Neural cell (in vitro differentiated cells): ENCODE results near the gene CFAP161. TPM values are rescaled to one million over a fixed set of nuclear protein-coding genes. Genes with fewer than 3 reads are reported as not detected.

ENCODE experiments used
- H2AFZ ChIP-seq: fragments of 200-600, 300-800 bp; sonication (generic), shearing (Covaris generic); 2 replicates; pipeline ENCODE4 v1.6.0; 2014; ENCODE audit warnings: low read depth, mild to moderate bottlenecking, antibody characterized with exemption, low read length, moderate library complexity
- H3F3A ChIP-seq: fragments of 200-600 bp; shearing (Covaris generic); 2 replicates; pipeline ENCODE4 v1.6.1; 2016; ENCODE audit warnings: mild to moderate bottlenecking, moderate library complexity, mixed read lengths, antibody characterized with exemption, low read length; ENCODE audit not compliant: insufficient read depth, poor library complexity, severe bottlenecking
- H3K27ac ChIP-seq: fragments of 200-600, 300-800 bp; sonication (generic), shearing (Covaris generic); 2 replicates; pipeline ENCODE4 v1.5.1; 2014; ENCODE audit warnings: mild to moderate bottlenecking, low read length, moderate library complexity
- H3K27me3 ChIP-seq: fragments of 300-800, 200-600 bp; sonication (generic), shearing (Covaris generic); 2 replicates; pipeline ENCODE4 v1.6.0; 2014; ENCODE audit warnings: mild to moderate bottlenecking, low read depth, low read length, moderate library complexity; ENCODE audit not compliant: insufficient read depth
- H3K36me3 ChIP-seq: fragments of 300-800, 200-600 bp; sonication (generic), shearing (Covaris generic); 2 replicates; pipeline ENCODE4 v1.5.1; 2014; ENCODE audit warnings: mild to moderate bottlenecking, antibody characterized with exemption, low read length, moderate library complexity; ENCODE audit not compliant: insufficient read depth
- H3K4me2 ChIP-seq: fragments of 300-800, 200-600 bp; sonication (generic), shearing (Covaris generic); 2 replicates; pipeline ENCODE4 v1.6.0; 2014; ENCODE audit warnings: mild to moderate bottlenecking, low read length
- H3K4me3 ChIP-seq: fragments of 300-800, 200-600 bp; sonication (generic), shearing (Covaris generic); 2 replicates; pipeline ENCODE4 v1.5.1; 2014; ENCODE audit warnings: mild to moderate bottlenecking, low read length, moderate library complexity
- H3K79me2 ChIP-seq: fragments of 200-600 bp; shearing (Covaris generic); replicated peaks from 2 replicates; pipeline ENCODE4 v1.6.0; 2014; ENCODE audit warnings: mild to moderate bottlenecking, low read length, moderate library complexity; ENCODE audit not compliant: insufficient read depth
- H3K9ac ChIP-seq: fragments of 300-800, 200-600 bp; sonication (generic), shearing (Covaris generic); 2 replicates; pipeline ENCODE4 v1.6.1; 2016; ENCODE audit warnings: mild to moderate bottlenecking, low read length, mixed read lengths
- H3K9me2 ChIP-seq: fragments of 200-600 bp; shearing (Covaris generic); 2 replicates; pipeline ENCODE4 v1.6.1; 2016; ENCODE audit warnings: mild to moderate bottlenecking, low read length, mixed read lengths; ENCODE audit not compliant: insufficient read depth
- H3K9me3 ChIP-seq: fragments of 200-600, 300-800 bp; sonication (generic), shearing (Covaris generic); 2 replicates; pipeline ENCODE4 v1.6.1; 2016; ENCODE audit warnings: mild to moderate bottlenecking, mixed run types, low read length, moderate library complexity, mixed read lengths
- H4K20me1 ChIP-seq: fragments of 200-600 bp; shearing (Covaris generic); 2 replicates; pipeline ENCODE4 v1.6.1; 2016; ENCODE audit warnings: mild to moderate bottlenecking, mixed run types; ENCODE audit not compliant: insufficient read depth
- CTCF ChIP-seq: fragments of 450-650 bp; IDR thresholded peaks from 2 replicates; pipeline ENCODE4 v1.5.1; 2014; ENCODE audit warnings: antibody characterized with exemption, mild to moderate bottlenecking, moderate library complexity; ENCODE audit not compliant: poor library complexity, severe bottlenecking
- EP300 ChIP-seq: fragments of 450-650 bp; conservative IDR thresholded peaks from 2 replicates; pipeline ENCODE4 v1.6.1; 2014; ENCODE audit warnings: antibody characterized with exemption, mild to moderate bottlenecking, moderate library complexity; ENCODE audit not compliant: poor library complexity, severe bottlenecking
- EZH2 ChIP-seq: fragments of 200-600, 300-800 bp; shearing (Covaris generic), sonication (generic); IDR thresholded peaks from 2 replicates; pipeline ENCODE4 v1.6.1; 2014; ENCODE audit warnings: antibody characterized with exemption, low read length, borderline replicate concordance, mild to moderate bottlenecking; ENCODE audit not compliant: insufficient read depth, poor library complexity, severe bottlenecking
- MXI1 ChIP-seq: fragments of 450-650 bp; conservative IDR thresholded peaks from 2 replicates; pipeline ENCODE4 v1.6.1; 2014; ENCODE audit warnings: antibody characterized with exemption, mild to moderate bottlenecking; ENCODE audit not compliant: poor library complexity, severe bottlenecking
- POLR2AphosphoS5 ChIP-seq: IDR thresholded peaks from 2 replicates; pipeline ENCODE4 v1.6.1; 2012
- RAD21 ChIP-seq: fragments of 450-650 bp; conservative IDR thresholded peaks from 2 replicates; pipeline ENCODE4 v1.6.1; 2014; ENCODE audit warnings: antibody characterized with exemption, mild to moderate bottlenecking, moderate library complexity
- REST ChIP-seq: IDR thresholded peaks from 2 replicates; pipeline ENCODE4 v1.6.1; 2012; ENCODE audit warnings: borderline replicate concordance
- SMC3 ChIP-seq: fragments of 450-650 bp; conservative IDR thresholded peaks from 2 replicates; pipeline ENCODE4 v1.6.1; 2014; ENCODE audit warnings: antibody characterized with exemption, mild to moderate bottlenecking, moderate library complexity; ENCODE audit not compliant: poor library complexity
- TAF1 ChIP-seq: IDR thresholded peaks from 2 replicates; pipeline ENCODE4 v1.6.1; 2012; ENCODE audit warnings: low read depth
- polyA plus RNA-seq: library from polyadenylated mRNA; depleted of rRNA; stranded (reverse); fragments of >200 nt; gene quantifications from 2 replicates; pipeline ENCODE4 v1.2.3, GENCODE V29; 2014

CFAP161 gene
- polyA plus RNA-seq, 1 donor from 2014 or later = not detected

GRCh38 chr15:81085213-81085612, 48.9 kb upstream of the CFAP161 start:
- Histone ChIP-seq H3K9me2 (no peaks in the 10 kb centered on the region), H3K9me3 (no peaks in the 10 kb centered on the region), H3K79me2 (no peaks in the 10 kb centered on the region), H3K4me3 (no peak overlapping the region), H4K20me1 (no peaks in the 10 kb centered on the region), H3K9ac (no peak overlapping the region), H3K36me3 (no peaks in the 10 kb centered on the region), H3K27ac (no peak overlapping the region), H3K4me2 (no peak overlapping the region), H2AFZ (no peak overlapping the region), H3F3A (no peaks in the 10 kb centered on the region), H3K27me3 (no peaks in the 10 kb centered on the region)
- TF ChIP-seq TAF1 = no peak
- no peak for TF ChIP-seq SMC3
- no peak for TF ChIP-seq MXI1
- no peak for TF ChIP-seq RAD21
- no peak for TF ChIP-seq REST
- no peak for TF ChIP-seq EZH2
- TF ChIP-seq CTCF = no peak

- no peaks in the 10 kb centered on the region for H3K36me3 ChIP-seq
- no peaks in the 10 kb centered on the region for H3F3A ChIP-seq
- no peak overlapping the region for H3K9ac ChIP-seq
- no peaks in the 10 kb centered on the region for H3K9me2 ChIP-seq
- no peak for TF ChIP-seq TAF1
- no peak for TF ChIP-seq SMC3
- no peak for TF ChIP-seq MXI1
- no peak for TF ChIP-seq EP300
- TF ChIP-seq REST = no peak
- TF ChIP-seq RAD21 = no peak
- TF ChIP-seq EZH2 = no peak
- no peak for TF ChIP-seq POLR2AphosphoS5
- TF ChIP-seq CTCF = no peak
- no peaks in the 10 kb centered on the region for H3K79me2 ChIP-seq
- H3K27ac ChIP-seq = no peak overlapping the region
- no peaks in the 10 kb centered on the region for H3K9me3 ChIP-seq
- no peaks in the 10 kb centered on the region for H4K20me1 ChIP-seq
- H3K4me3 ChIP-seq = no peak overlapping the region
- no peaks in the 10 kb centered on the region for H3K27me3 ChIP-seq
- no peak overlapping the region for H3K4me2 ChIP-seq
- H2AFZ ChIP-seq = no peak overlapping the region
These were observed 48.2 kb upstream of the CFAP161 start for GRCh38 chr15:81085898-81086297.
